ENCODE data around the gene CLCN6.

Gene CLCN6

DNA sequence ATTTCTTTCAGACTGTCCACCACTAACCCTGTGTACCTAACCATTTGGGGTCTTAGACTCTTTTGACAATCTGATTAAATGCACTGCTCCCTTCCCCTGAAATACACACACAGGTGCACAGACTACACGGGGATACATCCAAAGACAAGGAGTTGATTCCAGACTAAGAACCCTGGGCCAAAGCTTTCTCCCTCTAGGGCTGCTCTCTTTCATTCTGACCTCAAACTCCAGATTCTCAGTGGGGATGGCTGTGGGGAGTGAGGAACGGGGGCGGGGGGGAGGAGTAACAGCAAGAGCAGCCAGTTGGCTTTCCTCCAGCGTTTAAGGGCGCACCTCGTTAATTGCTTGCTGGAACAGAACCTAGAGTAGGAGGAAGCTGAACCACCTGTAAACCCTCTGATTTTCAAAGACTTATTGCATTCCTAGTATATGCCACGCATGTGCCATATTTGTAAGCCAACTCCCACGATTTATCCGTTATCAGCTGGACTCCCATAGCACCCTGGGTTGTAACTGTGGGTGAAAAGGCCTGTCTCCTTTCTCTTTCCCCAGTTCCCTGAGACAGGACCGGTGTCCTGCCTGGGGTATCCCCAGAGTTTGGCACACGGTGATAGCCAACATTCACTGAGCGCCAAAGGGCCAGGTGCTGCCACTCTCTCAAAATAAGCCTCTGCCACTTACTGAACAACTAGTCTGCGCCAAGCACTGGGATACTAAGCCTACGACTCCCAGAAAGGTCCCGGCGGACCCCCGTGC lies 1.1 kb upstream of the CLCN6 start:
- intact Hi-C loops (cut with DNase I), result loop anchor here (5.0 to 10.0 kb wide), 3 partner anchors 68 to 1330 kb away; partner anchors contain the start of genes AGTRAP, DFFA, FBXO2 and FBXO44
- DNase-seq, result peak in 27 of 42 donors; percentile 35 to 76 (median 58)

DNA sequence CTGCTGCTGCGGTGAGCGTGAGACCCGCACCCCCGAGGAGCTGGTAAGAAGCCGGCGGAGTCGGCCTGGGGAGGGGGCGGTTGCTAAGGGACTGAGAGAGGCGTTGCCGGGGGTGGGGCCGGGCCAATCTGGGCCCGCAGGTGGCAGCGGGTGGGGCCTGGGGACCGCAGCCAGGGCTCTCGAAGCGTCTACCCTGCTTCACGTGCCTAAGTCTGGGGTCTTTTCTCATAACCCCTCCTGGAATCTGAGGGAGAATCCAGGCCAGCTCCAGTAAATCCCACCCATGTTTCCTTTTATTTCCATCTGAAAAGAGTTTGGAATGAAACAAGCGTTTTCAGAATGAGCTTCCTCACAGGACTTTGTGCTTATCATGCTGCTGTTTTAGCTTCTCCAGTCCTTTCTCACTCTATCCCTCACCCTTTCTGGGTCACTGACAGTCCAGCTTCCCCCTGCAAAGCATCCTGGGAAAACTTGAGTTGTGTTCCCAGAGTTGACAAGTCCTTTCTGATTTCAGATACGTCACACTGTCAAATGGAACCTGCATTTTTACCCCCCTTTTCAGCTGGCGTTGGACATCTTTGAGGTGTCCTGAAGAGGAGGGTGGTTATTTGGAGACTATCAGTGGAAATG lies 431 bp downstream of the CLCN6 start:
- intact Hi-C loops (cut with DNase I), result loop anchor here (10.0 kb wide), 2 partner anchors 152 to 1332 kb away; partner anchors contain the start of genes DFFA, FBXO2, FBXO44 and PEX14
- DNase-seq, result peak in 8 of 42 donors; percentile 22 to 70 (median 50)

DNA sequence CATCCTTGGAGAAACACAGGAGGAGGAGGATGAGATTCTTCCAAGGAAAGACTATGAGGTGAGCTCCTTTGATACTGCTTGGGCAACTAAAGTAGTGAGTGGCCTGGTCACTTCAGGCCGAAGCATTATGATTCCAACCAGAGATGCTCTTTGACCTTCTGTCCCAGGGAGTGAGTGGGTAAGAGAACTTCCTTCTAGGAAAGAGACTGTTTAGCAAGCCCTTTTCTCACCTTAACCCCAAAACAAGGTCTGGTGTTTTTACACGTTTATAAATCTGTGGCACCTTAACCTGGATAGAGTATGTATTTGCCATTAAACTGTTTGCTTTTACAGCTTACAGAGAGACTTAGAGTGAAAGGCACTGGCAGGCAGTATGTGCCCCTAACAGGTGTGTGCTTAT lies 1.1 kb downstream of the CLCN6 start:
- intact Hi-C loops (cut with DNase I), result loop anchor here (10.0 kb wide), 2 partner anchors 152 to 1332 kb away; partner anchors contain the start of genes DFFA, FBXO2, FBXO44 and PEX14
- DNase-seq, result no peak

GRCh38 chr1:11813021-11813420 lies 7.0 kb downstream of the CLCN6 start:
- intact Hi-C loops (cut with DNase I), result no loop called here
- DNase-seq, result no peak

GRCh38 chr1:11817192-11817591 lies 11.2 kb downstream of the CLCN6 start:
- no peak for DNase-seq
- intact Hi-C loops (cut with DNase I), result no loop called here

DNA sequence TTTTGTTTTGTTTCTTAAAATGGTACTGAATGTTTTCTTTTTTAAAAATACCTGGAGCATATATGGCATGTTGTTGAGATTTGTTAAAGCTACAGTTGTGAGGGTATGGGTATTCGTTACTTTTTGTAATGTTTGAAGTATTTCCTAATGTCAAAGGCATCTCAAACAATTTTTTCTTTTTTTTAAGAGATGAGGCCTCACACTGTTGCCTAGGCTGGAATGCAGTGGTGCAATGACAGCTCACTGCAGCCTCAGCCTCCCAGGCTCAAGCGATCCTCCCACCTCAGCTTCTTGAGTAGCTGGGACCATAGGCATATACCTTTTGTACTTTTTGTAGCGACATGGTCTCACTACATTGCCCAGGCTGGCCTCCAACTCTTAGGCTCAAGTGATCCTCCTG lies 16.1 kb downstream of the CLCN6 start:
- DNase-seq, result no peak
- intact Hi-C loops (cut with DNase I), result no loop called here

DNA sequence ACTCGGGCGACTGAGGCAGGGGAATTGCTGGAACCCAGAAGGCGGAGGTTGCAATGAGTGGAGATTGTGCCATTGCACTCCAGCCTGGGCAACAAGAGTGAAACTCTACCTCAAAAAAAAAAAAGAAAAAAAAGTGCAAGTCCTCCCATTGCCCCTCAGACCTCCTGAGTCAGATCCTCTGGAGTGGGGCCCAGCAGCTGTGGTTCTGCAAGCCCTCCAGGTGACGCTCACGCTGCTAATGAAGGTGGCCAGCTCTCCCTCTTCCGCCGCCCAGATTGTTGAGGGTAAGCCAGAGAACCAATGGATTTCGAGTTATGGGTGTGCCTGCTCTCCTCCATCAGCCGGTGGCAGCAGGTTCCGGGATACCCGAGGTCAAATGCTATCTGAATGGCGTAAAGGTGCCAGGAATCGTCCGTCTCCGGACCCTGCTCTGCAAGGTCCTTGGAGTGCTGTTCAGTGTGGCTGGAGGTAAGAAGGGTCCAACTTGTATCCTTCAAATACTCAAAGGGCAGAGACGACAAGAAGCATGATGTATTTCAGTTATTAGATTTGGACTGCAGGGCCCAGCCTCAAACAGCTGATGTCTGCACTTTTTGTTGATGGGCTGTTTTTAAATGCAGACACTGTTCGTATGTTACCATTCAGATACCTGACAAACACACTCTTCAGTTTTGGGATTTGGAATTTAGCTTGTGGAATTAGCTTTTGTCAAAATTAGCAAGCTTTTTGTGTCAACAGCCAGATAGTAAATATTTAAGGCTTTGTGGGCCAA lies 17.6 kb downstream of the CLCN6 start:
- intact Hi-C loops (cut with DNase I), result no loop called here
- DNase-seq, result no peak

DNA sequence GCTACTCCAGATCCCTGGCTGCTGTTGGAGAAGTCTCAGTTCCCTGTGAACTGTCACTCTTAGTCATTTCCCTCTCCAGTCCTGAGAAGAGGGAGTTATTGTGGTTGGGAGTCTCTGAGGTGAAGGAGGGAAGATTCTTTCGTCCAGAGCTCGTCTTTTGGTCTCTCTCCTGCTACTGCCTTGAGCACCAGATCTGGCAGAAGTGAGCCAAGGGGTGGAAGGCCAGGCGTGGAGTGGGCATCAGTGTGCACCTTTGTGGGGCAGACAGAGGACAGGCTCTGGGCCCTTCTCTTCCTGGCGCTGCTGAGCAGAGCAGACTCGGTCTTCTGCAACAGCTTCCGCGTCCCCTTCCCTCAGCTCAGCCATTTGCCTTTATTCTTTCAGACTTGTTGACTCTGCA lies 19.1 kb downstream of the CLCN6 start:
- no peak for DNase-seq
- intact Hi-C loops (cut with DNase I), result no loop called here

DNA sequence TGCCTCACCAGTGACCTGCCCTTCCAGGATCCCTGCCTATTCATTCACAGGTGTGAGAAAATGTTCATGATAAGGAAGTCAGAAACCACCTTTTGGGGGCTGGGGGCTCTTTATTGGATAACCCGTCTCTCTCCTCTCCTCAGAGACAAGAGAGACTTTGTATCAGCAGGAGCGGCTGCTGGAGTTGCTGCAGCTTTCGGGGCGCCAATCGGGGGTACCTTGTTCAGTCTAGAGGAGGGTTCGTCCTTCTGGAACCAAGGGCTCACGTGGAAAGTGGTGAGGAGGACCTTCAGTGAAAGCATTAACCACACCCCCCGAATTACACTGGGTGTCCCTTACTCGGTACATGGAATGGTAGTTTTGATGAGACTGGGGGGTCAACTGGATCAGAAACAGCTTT lies 21.0 kb downstream of the CLCN6 start:
- intact Hi-C loops (cut with DNase I), result no loop called here
- no peak for DNase-seq

DNA sequence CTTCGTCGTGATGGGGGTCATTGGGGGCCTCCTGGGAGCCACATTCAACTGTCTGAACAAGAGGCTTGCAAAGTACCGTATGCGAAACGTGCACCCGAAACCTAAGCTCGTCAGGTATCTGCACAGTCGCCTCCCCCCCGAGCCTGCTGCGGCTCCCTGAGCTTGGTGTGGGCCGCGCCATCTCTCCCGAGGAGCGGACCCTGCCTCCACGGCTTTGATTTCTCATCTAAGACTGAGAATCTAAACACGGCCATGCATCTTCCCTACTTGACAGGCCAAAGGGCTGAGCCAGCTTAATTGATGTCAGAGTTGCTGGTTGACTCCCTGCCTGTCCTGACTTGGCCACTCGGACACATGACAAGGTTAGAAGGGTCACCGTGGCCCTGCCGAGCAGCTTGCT lies 22.5 kb downstream of the CLCN6 start:
- intact Hi-C loops (cut with DNase I), result no loop called here

GRCh38 chr1:11831945-11832725 lies 26.1 kb downstream of the CLCN6 start:
- no peak for DNase-seq
- intact Hi-C loops (cut with DNase I), result no loop called here

More for the DNA sequence above, 22.5 kb downstream of the CLCN6 start:
- no peak for DNase-seq

DNA sequence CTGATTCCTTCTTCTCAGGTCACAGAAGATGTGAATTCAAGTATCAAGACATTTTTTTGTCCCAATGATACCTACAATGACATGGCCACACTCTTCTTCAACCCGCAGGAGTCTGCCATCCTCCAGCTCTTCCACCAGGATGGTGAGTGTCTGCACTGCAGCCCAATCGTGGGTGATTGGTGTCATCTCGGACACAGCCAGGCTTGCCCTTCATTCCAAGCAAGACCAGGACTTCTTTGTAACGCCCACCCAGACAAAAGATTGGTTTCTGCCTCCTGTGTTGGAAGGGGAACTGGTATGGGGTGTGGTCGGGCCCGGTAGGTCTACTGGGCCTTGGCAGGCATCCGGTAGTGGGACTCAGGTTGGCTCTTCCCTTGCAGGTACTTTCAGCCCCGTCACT lies 27.5 kb downstream of the CLCN6 start:
- intact Hi-C loops (cut with DNase I), result no loop called here
- DNase-seq, result no peak

- DNase-seq, result no peak
- intact Hi-C loops (cut with DNase I), result no loop called here
These were observed 27.9 kb downstream of the CLCN6 start for GRCh38 chr1:11833900-11834299.

DNA sequence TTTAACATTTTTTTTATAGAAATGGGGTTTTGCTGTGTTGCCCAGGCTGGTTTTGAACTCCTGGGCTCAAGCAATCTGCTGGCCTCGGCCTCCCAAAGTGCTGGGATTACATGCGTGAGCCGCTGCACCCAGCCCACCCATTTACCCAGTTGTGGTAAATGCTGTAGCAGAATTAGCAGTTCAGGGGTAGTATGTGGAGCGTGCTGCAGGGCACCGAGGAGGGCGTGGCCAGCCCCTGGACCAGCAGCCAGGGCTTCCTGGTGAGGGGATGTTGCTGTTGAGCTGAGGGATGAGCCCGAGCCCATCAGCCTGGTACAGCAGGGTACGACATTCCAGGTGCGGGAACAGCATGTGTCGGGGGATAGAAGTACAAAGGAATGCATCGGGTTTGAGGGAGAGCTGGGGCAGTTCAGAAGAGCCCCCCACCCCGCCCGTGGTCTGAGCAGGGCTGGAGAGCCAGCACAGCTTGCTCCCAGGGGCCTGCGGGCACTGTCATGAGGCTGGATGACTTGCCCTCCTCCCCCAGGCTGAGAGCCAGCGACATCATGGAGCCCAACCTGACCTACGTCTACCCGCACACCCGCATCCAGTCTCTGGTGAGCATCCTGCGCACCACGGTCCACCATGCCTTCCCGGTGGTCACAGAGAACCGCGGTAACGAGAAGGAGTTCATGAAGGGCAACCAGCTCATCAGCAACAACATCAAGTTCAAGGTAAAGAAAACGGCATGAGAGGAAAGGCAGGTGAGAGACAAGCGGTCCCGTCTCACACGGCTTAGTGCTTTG lies 29.6 kb downstream of the CLCN6 start:
- DNase-seq, result no peak
- intact Hi-C loops (cut with DNase I), result loop anchor here (5.0 kb wide), 1 partner anchor 57 kb away; no protein-coding TSS in a partner anchor

DNA sequence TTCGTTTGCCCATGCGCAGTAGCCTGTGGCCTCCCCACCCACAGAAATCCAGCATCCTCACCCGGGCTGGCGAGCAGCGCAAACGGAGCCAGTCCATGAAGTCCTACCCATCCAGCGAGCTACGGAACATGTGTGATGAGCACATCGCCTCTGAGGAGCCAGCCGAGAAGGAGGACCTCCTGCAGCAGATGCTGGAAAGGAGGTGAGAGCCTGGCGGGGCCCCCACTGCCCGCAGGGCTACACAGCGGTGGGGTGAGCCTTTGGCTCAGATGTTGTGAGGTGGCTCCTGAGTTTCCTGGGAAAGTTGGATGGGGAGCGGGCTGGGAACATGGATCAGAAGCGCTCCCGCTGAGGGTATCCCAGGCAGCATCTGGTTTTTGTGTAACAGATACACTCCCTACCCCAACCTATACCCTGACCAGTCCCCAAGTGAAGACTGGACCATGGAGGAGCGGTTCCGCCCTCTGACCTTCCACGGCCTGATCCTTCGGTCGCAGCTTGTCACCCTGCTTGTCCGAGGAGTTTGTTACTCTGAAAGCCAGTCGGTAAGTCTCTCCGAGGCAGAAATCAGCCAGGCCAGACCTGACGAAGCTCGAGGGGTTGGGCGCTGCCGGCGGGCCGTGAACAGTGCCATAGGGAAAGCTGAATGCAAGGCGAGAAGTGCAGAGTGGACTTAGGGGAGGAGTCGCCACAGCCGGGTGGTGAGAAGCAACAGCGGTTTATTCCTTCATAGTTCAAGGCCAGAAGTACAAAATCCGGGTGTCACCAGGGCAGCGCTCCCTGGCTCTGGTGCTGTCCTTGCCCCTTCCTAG lies 31.2 kb downstream of the CLCN6 start:
- no peak for DNase-seq
- intact Hi-C loops (cut with DNase I), result loop anchor here (5.0 kb wide), 1 partner anchor 55 kb away; no protein-coding TSS in a partner anchor

DNA sequence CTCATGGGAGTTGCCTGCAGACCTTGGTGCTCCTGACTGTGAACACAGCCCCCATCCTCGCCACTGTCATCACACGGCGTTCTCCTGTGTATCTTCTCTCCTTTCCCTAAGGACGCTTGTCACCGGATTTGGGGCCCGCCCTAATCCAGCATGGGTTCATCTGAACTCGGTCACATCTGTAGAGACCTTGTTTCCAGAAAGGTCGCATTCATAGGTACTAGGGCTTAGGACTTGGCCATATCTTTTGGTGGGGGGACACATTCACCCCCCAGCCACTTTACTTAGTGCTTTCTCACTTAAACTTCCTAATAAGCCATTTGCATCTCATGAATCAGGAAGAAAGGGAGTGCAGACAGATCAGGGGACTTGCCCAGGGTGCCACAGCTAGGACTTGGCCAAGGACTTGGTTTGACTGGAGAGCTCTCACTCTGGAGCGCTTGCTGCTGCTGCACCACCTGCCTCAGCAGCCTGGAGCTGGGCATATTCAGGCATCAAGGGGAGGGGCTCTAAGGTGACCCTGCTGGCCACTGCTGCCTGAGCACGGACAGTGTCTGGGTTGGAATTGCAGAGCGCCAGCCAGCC lies 31.9 kb downstream of the CLCN6 start:
- DNase-seq, result no peak
- intact Hi-C loops (cut with DNase I), result loop anchor here (5.0 kb wide), 1 partner anchor 54 kb away; no protein-coding TSS in a partner anchor
